ENCODE results near the gene EPB41. TPM values are rescaled to one million over a fixed set of nuclear protein-coding genes. Genes with fewer than 3 reads are reported as not detected.
"Not testable (repeated sequence)": the region's sequence is repeated elsewhere in the genome, so short reads cannot be mapped to it uniquely, and the experiment has no call there.

EPB41 gene
- 35.6 TPM for total RNA-seq

GRCh38 chr1:28914228-28915030, at the start of gene EPB41:
EPB41 (plus strand) TSS chr1:28914569; CDS start chr1:28987438, 72,869 bp downstream.
- peak; percentile 88 for DNase-seq (ENCODE audit: low spot score)
- ATAC-seq, result peak; percentile 97

- no peak for ATAC-seq
- no peak for DNase-seq (ENCODE audit: low spot score)
Observed at GRCh38 chr1:28864695-28865094, 49.7 kb upstream of the EPB41 start.

GRCh38 chr1:28865997-28866650, 48.2 kb upstream of the EPB41 start:
- no peak for DNase-seq (ENCODE audit: low spot score)
- ATAC-seq, result no peak

- ATAC-seq, result no peak
- DNase-seq (ENCODE audit: low spot score), result no peak
Observed at GRCh38 chr1:28867850-28868249, 46.5 kb upstream of the EPB41 start.

- no peak for DNase-seq (ENCODE audit: low spot score)
- ATAC-seq, result no peak
Observed at GRCh38 chr1:28869952-28870351, 44.4 kb upstream of the EPB41 start.

GRCh38 chr1:28871631-28872401, 42.6 kb upstream of the EPB41 start:
- ATAC-seq, result peak; percentile 92
- DNase-seq (ENCODE audit: low spot score), result peak; percentile 65

GRCh38 chr1:28875134-28875533, 39.2 kb upstream of the EPB41 start:
- not testable (repeated sequence) for DNase-seq (ENCODE audit: low spot score); ATAC-seq

GRCh38 chr1:28877132-28877781, 37.1 kb upstream of the EPB41 start:
- ATAC-seq (peak; percentile 90), DNase-seq (ENCODE audit: low spot score) (peak; percentile 80)

- DNase-seq (ENCODE audit: low spot score) (no peak), ATAC-seq (no peak)
Observed at GRCh38 chr1:28878796-28879195, 35.6 kb upstream of the EPB41 start.

- ATAC-seq (peak; percentile 72), DNase-seq (ENCODE audit: low spot score) (peak; percentile 87)
Observed at GRCh38 chr1:28882009-28882628, 32.2 kb upstream of the EPB41 start.

- DNase-seq (ENCODE audit: low spot score) (no peak), ATAC-seq (no peak)
Observed at GRCh38 chr1:28883242-28883616, 31.1 kb upstream of the EPB41 start.

GRCh38 chr1:28885472-28885877, 28.9 kb upstream of the EPB41 start:
- no peak for ATAC-seq

GRCh38 chr1:28885977-28886730, 28.2 kb upstream of the EPB41 start:
- DNase-seq (ENCODE audit: low spot score), result no peak
- ATAC-seq, result no peak

More at GRCh38 chr1:28885472-28885877, 28.9 kb upstream of the EPB41 start:
- no peak for DNase-seq (ENCODE audit: low spot score)

GRCh38 chr1:28886731-28887418, 27.5 kb upstream of the EPB41 start:
- DNase-seq (ENCODE audit: low spot score) (peak; percentile 93), ATAC-seq (peak; percentile 80)

GRCh38 chr1:28887419-28887834, 26.9 kb upstream of the EPB41 start:
- DNase-seq (ENCODE audit: low spot score) (peak; percentile 54), ATAC-seq (peak; percentile 30)

GRCh38 chr1:28887835-28888682, 26.3 kb upstream of the EPB41 start:
- peak; percentile 60 for ATAC-seq

GRCh38 chr1:28888915-28889314, 25.5 kb upstream of the EPB41 start:
- DNase-seq (ENCODE audit: low spot score) (no peak), ATAC-seq (no peak)

More at GRCh38 chr1:28887835-28888682, 26.3 kb upstream of the EPB41 start:
- DNase-seq (ENCODE audit: low spot score), result peak; percentile 77

GRCh38 chr1:28889357-28889756, 25.0 kb upstream of the EPB41 start:
- ATAC-seq, result no peak

More at GRCh38 chr1:28889357-28889756, 25.0 kb upstream of the EPB41 start:
- no peak for DNase-seq (ENCODE audit: low spot score)
